ENCODE measurements around the gene ACBD7. TPM values are rescaled to one million over a fixed set of nuclear protein-coding genes. Genes with fewer than 3 reads are reported as not detected.

Gene ACBD7
- total RNA-seq (5.2 TPM), polyA plus RNA-seq (0.15 TPM)

DNA sequence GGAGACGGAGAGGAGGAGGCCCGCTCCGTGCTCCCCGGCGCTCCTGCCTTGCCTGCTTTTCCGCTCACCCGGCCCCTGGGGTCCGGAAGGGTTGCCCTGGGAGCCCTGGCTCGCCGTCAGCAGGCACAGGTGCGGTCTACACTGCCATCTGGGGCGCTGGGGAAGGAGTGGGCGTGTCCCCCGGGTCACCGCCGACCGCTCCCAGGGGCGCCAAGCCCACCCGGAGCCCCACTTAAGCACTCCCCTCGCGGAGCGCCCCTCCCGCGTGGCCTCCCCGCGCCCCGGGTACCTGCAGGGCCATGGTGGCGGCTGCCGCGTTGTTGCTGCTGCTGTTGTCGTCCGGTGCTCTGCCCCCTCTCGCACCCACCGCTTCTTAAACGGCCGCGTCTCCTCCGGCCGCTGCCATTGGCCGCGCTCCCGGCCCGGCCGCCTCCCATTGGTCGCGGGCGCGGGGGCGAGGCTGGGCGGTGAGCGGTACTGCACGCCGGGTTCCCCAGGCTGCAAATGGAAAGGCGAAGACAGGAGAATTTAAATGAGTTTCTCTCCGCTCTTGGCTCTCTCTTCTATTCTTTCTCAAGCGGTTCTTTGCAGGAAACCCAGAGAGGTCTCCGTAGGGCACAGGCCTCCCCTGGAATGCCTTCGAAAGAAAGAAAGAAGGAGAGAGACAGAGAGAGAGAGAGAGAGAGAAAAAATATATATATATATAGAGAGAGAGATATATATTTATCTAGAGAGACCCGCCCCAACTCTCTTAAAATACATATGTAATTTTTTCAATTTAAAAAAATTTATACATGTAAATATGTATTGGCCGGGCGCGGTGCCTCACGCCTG lies at the start of gene ACBD7:
Gene ACBD7 (minus strand): TSS at position 349 of the 834 bp plus-strand sequence. CDS start 48 bp downstream, at position 301.
- no peak for DNase-seq (ENCODE audit: extremely low spot score)
- Histone ChIP-seq H3K4me3 (ENCODE audit: low read depth, low read length) (peak within 1 kb of the TSS; percentile 52), H3K27ac (ENCODE audit: low read depth) (no peak within 1 kb of the TSS), H3K36me3 (ENCODE audit: insufficient read depth) (no peaks in the 10 kb centered on the region), H3K4me1 (ENCODE audit: insufficient read depth) (peaks cover 3% of the 10 kb centered on the region)
- 6% methylated on average over 63 of the region's 63 CpGs for WGBS

DNA sequence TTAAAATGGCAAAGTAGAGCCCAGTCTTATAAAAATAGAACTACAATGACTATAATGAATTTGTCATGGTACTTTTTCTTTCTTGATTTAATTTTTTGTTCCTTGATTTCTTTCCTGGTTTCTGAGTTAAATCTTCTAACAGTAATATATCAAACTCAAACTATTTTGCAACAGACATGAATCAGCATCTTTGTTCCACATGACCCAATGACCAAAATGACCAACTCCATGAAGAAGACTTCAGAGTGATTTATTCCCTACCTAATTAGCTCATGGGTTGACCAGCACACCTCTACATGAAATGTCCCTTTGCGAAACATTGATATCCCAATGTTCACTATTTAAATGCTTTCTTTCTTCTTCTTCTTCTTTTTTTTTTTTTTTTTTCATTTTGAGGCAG lies 49.1 kb upstream of the ACBD7 start:
- Histone ChIP-seq H3K27ac (ENCODE audit: low read depth) (no peak overlapping the region), H3K36me3 (ENCODE audit: insufficient read depth) (peaks cover 2% of the 10 kb centered on the region), H3K4me1 (ENCODE audit: insufficient read depth) (no peaks in the 10 kb centered on the region), H3K4me3 (ENCODE audit: low read depth, low read length) (no peak overlapping the region)
- 98% methylated on average over 1 of the region's 1 CpG for WGBS
- DNase-seq (ENCODE audit: extremely low spot score): no peak

DNA sequence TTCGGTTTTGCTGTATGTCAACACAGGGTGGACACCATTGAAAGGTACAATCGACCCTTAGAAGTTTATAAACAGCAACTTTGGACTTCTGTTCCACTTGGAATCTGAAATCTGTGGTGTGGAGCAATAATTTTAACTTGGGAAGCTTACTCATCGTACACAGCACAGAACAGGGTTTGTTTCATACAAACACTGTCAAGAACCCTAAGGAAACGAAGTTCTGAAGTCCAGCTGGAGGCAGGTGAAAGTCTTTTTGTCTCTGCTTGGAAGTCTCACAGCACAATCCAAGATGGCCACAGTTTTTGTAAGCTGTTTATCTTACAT lies 48.4 kb upstream of the ACBD7 start:
- Histone ChIP-seq H3K27ac (ENCODE audit: low read depth) (no peak overlapping the region), H3K4me1 (ENCODE audit: insufficient read depth) (no peaks in the 10 kb centered on the region), H3K36me3 (ENCODE audit: insufficient read depth) (peaks cover 2% of the 10 kb centered on the region), H3K4me3 (ENCODE audit: low read depth, low read length) (no peak overlapping the region)
- WGBS: 71% methylated on average over 4 of the region's 4 CpGs
- DNase-seq (ENCODE audit: extremely low spot score): no peak

DNA sequence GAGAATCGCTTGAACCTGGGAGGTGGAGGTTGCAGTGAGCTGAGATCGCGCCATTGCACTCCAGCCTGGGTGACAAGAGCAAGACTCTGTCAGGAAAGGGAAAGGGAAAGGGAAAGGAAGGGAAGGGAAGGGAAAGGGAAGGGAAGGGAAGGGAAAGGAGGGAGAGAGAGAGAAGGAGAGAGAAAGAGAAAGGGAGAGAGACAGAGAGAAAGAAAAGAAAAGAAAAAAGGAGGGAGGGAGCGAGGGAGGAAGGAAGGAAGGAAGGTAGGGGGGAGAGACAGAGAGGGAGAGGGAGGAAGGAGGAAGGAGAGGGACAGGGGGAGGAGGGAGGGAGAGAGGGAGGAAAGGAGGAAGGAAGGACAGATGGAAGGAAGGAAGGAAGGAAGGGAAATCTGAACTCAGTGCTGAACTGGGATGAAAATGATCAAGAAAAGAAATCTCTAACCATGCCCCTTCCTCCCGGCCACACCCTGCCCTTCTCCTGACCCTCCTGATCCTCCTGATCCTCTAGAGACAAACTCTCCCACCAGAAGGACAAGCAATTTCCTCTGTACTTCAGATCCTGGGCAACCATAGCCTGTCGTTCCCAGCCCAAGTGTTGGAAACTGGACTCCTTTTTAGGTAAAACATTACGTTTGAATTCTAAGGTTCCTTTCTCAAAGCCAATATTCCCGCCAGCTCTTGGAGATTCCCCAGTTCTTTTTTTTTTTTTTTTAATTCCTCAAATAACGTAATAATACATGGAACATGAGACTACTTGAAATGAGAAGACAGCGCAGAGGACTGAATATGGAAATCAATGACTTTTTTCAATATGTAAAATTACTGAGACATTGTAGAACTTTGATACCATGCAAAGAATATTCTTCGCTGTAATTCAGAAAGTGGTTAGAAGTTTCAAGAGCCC lies 47.8 kb upstream of the ACBD7 start:
- 90% methylated on average over 11 of the region's 11 CpGs for WGBS

DNA sequence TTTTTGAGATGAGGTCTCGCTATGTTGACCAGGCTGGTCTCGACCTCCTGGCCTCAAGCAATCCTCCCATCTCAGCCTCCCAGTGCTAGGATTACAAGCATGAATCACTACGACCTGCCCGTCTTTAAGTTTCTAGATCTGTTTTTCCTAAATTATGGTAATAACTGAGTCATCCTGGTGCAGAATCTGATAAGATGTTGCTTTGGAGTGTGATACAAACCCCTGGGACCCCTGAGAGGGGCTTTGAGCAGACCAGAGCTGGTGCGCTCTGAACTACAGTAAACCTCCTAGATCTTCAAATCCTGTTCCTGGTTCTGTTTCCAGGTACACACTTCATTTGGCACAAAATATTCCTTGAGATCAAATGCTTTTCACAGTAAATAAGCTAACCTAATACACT lies 42.8 kb upstream of the ACBD7 start:
- 98% methylated on average over 5 of the region's 5 CpGs for WGBS
- no peak for DNase-seq (ENCODE audit: extremely low spot score)
- Histone ChIP-seq H3K36me3 (ENCODE audit: insufficient read depth) (no peaks in the 10 kb centered on the region), H3K4me1 (ENCODE audit: insufficient read depth) (no peaks in the 10 kb centered on the region), H3K27ac (ENCODE audit: low read depth) (no peak overlapping the region), H3K4me3 (ENCODE audit: low read depth, low read length) (no peak overlapping the region)

More for the DNA sequence above, 47.8 kb upstream of the ACBD7 start:
- no peak overlapping the region for H3K27ac ChIP-seq (ENCODE audit: low read depth)
- no peaks in the 10 kb centered on the region for H3K4me1 ChIP-seq (ENCODE audit: insufficient read depth)
- peaks cover 2% of the 10 kb centered on the region for H3K36me3 ChIP-seq (ENCODE audit: insufficient read depth)
- H3K4me3 ChIP-seq (ENCODE audit: low read depth, low read length): no peak overlapping the region
- no peak for DNase-seq (ENCODE audit: extremely low spot score)

DNA sequence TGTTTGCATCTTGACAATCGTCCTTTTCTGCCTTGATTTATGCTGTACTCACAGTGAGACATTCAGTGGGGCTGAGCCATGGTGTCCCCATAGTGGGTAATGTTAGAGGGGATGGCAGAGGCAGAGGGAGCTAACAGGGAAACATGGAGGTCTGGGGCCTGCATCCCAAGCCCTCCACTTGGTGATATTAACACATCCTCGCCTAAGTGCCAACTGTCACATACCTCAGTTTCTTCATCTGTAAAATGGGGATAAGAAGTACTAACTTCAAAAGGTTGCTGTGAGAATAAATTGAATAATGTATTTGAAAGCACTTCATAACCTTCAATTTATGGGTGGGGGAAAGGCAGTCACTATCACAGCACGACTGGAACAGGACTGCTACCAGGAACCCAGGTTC lies 36.3 kb upstream of the ACBD7 start:
- Histone ChIP-seq H3K27ac (ENCODE audit: low read depth) (no peak overlapping the region), H3K4me3 (ENCODE audit: low read depth, low read length) (no peak overlapping the region), H3K4me1 (ENCODE audit: insufficient read depth) (no peaks in the 10 kb centered on the region), H3K36me3 (ENCODE audit: insufficient read depth) (no peaks in the 10 kb centered on the region)
- no peak for DNase-seq (ENCODE audit: extremely low spot score)
- 90% methylated on average over 3 of the region's 3 CpGs for WGBS

DNA sequence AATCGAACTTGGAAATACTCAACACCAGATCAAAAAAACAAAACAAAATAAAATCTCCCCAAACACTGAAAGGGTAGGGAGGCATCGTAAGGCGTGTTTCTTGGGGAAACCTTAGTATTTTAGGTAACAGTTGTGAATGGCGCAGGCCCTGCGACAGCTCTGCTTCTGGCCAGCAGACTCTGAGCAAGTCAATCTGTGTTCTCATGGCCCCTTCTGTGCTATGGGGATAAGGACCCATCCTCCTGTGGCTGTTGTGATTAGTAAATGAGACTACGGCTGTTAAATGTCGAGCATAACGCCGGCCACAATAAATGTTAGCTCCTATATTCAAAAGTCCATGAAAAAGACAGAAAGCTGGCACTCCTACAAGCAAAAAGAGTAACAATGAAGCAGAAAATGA lies 35.6 kb upstream of the ACBD7 start:
- Histone ChIP-seq H3K36me3 (ENCODE audit: insufficient read depth) (no peaks in the 10 kb centered on the region), H3K4me1 (ENCODE audit: insufficient read depth) (no peaks in the 10 kb centered on the region), H3K27ac (ENCODE audit: low read depth) (no peak overlapping the region), H3K4me3 (ENCODE audit: low read depth, low read length) (no peak overlapping the region)
- no peak for DNase-seq (ENCODE audit: extremely low spot score)
- 91% methylated on average over 9 of the region's 9 CpGs for WGBS

DNA sequence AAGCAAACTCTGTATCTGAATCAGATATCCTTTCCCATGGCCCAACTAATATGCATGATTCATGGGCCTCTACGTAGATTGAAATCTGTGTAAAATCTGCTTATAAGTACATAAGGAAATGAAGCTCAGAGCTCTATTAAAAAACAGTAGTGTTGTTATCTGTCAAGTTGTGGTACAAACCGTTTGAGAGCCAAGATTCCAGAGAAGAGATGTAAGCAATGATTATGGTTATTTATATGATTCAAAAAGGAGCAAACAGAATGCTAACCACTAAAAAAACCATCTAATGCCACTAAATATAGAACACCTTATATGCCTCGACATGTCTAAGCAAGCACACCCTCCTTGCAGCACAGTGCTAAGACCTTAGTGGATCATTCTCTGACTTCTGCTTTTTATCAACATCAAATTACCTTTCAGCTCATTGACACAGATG lies 35.2 kb upstream of the ACBD7 start:
- WGBS: 40% methylated on average over 3 of the region's 3 CpGs
- no peaks in the 10 kb centered on the region for H3K4me1 ChIP-seq (ENCODE audit: insufficient read depth)
- H3K27ac ChIP-seq (ENCODE audit: low read depth): no peak overlapping the region
- H3K4me3 ChIP-seq (ENCODE audit: low read depth, low read length): no peak overlapping the region
- DNase-seq (ENCODE audit: extremely low spot score): peak; percentile 41
- no peaks in the 10 kb centered on the region for H3K36me3 ChIP-seq (ENCODE audit: insufficient read depth)

DNA sequence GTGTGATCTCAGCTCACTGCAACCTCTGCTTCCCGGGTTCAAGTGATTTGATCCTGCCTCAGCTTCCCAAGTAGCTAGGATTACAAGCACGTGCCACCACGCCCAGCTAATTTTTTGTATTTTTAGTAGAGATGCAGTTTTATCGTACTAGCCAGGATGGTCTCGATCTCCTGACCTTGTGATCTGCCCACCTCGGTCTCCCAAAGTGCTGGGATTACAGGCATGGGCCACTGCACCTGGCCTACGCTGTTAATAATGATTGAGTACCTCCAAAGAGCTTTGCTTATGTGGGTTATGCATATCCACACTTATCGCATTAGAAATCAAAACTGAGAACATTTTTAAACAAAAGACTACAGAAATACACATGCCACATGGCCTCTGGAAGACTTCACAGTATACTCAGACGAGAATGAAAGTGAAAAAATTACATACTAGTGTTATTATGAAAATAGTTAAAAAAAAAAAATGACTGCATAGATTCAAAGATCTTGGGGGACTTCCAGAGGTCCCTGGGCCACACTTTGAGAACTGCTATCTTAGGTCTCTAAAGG lies 34.0 kb upstream of the ACBD7 start:
- 86% methylated on average over 9 of the region's 9 CpGs for WGBS
- Histone ChIP-seq H3K4me1 (ENCODE audit: insufficient read depth) (no peaks in the 10 kb centered on the region), H3K36me3 (ENCODE audit: insufficient read depth) (no peaks in the 10 kb centered on the region), H3K4me3 (ENCODE audit: low read depth, low read length) (no peak overlapping the region), H3K27ac (ENCODE audit: low read depth) (no peak overlapping the region)
- no peak for DNase-seq (ENCODE audit: extremely low spot score)

DNA sequence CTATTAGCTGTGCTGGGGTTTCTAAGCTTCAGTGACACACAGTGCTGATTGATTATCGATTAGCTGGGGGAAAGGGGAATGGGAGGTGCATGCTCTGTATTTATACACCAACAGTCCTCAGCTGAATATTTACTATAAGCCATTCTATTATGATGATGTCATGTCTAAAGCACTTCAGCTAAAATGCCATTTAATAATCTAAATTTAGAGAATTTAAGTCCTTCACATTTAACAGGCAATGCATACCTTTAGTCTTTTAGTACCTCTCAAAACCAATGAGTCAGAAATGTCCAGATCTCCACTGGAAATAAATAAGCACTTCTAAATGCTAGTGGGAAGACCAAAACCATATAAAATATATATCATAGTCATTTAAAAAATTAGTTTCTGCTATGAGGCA lies 33.1 kb upstream of the ACBD7 start:
- Histone ChIP-seq H3K27ac (ENCODE audit: low read depth) (no peak overlapping the region), H3K4me3 (ENCODE audit: low read depth, low read length) (no peak overlapping the region), H3K4me1 (ENCODE audit: insufficient read depth) (no peaks in the 10 kb centered on the region), H3K36me3 (ENCODE audit: insufficient read depth) (no peaks in the 10 kb centered on the region)
- no peak for DNase-seq (ENCODE audit: extremely low spot score)
- 98% methylated on average over 1 of the region's 1 CpG for WGBS

DNA sequence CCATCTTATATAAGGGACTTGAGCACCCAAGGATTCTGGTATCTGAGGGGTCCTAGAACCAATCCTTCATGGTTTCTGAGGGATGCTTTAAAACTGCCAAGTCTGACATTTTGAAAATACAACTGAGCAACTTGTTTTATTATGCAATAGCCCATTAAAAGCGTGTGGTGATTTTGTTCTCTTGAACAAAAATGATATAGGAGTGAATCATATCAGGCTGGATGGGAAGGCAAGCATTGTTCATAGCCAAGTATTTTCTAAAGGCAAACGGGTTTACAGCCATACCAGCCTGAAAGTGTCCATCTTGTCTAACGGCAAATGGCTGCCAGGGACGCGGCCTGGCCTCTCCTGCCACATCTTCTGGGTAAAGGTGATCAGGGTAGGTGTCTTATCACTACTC lies 31.9 kb upstream of the ACBD7 start:
- no peak for DNase-seq (ENCODE audit: extremely low spot score)
- no peak overlapping the region for H3K27ac ChIP-seq (ENCODE audit: low read depth)
- H3K36me3 ChIP-seq (ENCODE audit: insufficient read depth): no peaks in the 10 kb centered on the region
- no peak overlapping the region for H3K4me3 ChIP-seq (ENCODE audit: low read depth, low read length)
- WGBS: 92% methylated on average over 5 of the region's 5 CpGs
- H3K4me1 ChIP-seq (ENCODE audit: insufficient read depth): no peaks in the 10 kb centered on the region

DNA sequence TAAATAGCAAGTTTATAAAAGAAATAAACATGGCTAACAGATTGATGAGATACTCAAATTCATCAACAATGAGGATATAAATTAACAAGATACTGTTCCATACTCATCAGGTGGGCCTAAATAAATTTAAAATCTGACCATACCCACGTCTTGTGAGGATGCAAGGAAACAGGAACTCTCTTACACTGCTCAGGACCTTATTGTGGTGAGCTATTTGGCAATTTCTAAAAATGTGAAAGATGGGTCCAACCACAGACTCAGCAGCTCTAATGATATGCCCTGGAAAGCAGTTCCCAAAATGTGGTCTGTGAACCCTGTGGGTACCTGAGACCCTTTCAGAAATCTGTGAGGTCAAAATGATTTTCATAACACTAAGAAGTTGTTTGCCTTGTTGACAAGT lies 30.0 kb upstream of the ACBD7 start:
- H3K4me3 ChIP-seq (ENCODE audit: low read depth, low read length): no peak overlapping the region
- 91% methylated on average over 1 of the region's 1 CpG for WGBS
- peaks cover 2% of the 10 kb centered on the region for H3K36me3 ChIP-seq (ENCODE audit: insufficient read depth)
- DNase-seq (ENCODE audit: extremely low spot score): no peak
- H3K27ac ChIP-seq (ENCODE audit: low read depth): no peak overlapping the region
- H3K4me1 ChIP-seq (ENCODE audit: insufficient read depth): no peaks in the 10 kb centered on the region

DNA sequence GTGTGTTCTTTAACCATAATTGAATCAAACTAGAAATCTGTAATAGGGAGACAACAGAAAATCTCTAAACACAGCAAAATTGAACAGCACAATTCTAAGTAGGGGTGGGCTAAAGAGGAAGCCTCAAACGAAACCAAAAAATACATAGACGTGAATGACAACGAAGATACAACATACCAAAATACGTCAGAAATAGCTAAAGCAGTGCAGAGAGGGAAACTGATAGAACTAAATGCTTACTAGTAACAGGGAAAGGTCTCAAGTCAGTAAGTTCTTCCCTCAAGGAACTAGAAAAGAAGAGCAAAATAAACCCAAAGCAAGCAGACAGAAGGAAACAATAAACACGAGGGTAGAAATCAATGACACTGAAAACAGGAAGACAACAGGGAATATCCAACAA lies 27.6 kb upstream of the ACBD7 start:
- Histone ChIP-seq H3K4me3 (ENCODE audit: low read depth, low read length) (no peak overlapping the region), H3K27ac (ENCODE audit: low read depth) (no peak overlapping the region), H3K36me3 (ENCODE audit: insufficient read depth) (peaks cover 3% of the 10 kb centered on the region), H3K4me1 (ENCODE audit: insufficient read depth) (no peaks in the 10 kb centered on the region)
- no peak for DNase-seq (ENCODE audit: extremely low spot score)
- 88% methylated on average over 5 of the region's 5 CpGs for WGBS

DNA sequence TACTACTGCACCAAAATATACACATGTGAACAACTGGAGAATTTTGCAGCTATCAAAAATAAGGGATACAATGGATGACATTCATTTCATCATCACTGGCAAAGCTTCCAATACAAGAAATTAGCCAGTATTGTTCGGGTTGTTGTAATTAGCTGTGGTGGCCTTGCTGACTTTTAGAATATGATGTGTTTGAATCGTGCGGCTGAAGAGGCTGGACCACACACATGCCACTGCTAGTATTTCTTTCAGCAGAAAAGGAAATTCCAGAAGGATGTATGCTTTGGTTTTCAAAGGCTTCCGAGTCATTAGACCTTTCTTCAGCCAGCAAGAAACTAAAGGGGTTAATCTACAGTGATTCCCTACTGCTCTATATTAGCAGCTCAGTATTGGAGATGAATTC lies 25.2 kb upstream of the ACBD7 start:
- 88% methylated on average over 4 of the region's 4 CpGs for WGBS
- no peak overlapping the region for H3K27ac ChIP-seq (ENCODE audit: low read depth)
- no peak for DNase-seq (ENCODE audit: extremely low spot score)
- no peaks in the 10 kb centered on the region for H3K4me1 ChIP-seq (ENCODE audit: insufficient read depth)
- H3K4me3 ChIP-seq (ENCODE audit: low read depth, low read length): no peak overlapping the region
- H3K36me3 ChIP-seq (ENCODE audit: insufficient read depth): peaks cover 4% of the 10 kb centered on the region
